Astrocyte (in vitro differentiated cells and primary cell): ENCODE data around the gene SMARCB1.

ENCODE experiments used
- EZH2 ChIP-seq: IDR thresholded peaks from 2 replicates; pipeline ENCODE4 v1.6.1; 2012; ENCODE audit warnings: mild to moderate bottlenecking, low read length, inconsistent platforms; ENCODE audit not compliant: insufficient read depth
- TF ChIP-seq, protein P1 (sequence below): IDR thresholded peaks from 2 replicates; pipeline ENCODE4 v1.5.1; 2011; ENCODE audit warnings: low read depth, mild to moderate bottlenecking, inconsistent platforms, low read length, moderate library complexity; ENCODE audit not compliant: insufficient read depth

DNA sequence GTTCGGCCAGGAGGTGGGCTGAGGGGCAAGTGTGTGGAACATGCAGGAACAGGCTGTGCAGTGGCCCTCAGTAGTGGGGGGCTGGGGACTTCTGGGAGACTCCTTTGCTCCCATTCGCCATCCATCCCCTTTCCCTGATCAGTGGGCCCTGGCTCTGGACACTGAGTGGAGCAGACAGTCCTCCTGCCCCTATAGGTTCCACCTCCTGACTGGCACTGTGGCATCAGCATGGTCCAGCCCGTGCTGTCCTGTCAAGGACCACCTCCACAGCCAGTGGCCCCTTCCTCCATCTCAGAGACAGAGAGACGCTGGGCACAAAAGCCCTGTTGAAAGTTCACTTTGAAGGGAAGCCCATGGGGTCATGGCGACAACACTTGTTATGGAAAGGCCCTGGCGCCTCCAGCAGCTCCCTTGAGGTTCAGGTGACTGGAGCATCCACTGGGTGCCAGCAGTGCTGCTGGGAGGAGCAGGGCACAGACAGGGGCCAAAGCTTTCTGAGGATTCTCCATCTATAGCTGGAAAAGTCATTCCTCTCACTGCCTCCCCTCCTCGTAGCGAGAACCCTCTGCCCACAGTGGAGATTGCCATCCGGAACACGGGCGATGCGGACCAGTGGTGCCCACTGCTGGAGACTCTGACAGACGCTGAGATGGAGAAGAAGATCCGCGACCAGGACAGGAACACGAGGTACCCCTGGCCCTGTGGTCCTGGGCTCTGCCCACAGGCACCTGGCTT is 46.4 kb downstream of the SMARCB1 start:
- TF ChIP-seq, protein P1, sequence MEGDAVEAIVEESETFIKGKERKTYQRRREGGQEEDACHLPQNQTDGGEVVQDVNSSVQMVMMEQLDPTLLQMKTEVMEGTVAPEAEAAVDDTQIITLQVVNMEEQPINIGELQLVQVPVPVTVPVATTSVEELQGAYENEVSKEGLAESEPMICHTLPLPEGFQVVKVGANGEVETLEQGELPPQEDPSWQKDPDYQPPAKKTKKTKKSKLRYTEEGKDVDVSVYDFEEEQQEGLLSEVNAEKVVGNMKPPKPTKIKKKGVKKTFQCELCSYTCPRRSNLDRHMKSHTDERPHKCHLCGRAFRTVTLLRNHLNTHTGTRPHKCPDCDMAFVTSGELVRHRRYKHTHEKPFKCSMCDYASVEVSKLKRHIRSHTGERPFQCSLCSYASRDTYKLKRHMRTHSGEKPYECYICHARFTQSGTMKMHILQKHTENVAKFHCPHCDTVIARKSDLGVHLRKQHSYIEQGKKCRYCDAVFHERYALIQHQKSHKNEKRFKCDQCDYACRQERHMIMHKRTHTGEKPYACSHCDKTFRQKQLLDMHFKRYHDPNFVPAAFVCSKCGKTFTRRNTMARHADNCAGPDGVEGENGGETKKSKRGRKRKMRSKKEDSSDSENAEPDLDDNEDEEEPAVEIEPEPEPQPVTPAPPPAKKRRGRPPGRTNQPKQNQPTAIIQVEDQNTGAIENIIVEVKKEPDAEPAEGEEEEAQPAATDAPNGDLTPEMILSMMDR, result no peak
- TF ChIP-seq EZH2, result no peak
